Thyroid gland (tissue), 4 donors: ENCODE data around the gene SLC25A18. TPM values are rescaled to one million over a fixed set of nuclear protein-coding genes. Genes with fewer than 3 reads are reported as not detected.
"Not testable (repeated sequence)": the region's sequence is repeated elsewhere in the genome, so short reads cannot be mapped to it uniquely, and the experiment has no call there.

ENCODE experiments used
- DNase-seq, 2 donors: peaks; one replicate each; pipeline ENCODE4 v3.0.0-alpha.2; 2019
- H3K27ac ChIP-seq, 3 donors: fragments of 200-600 bp; sonication (generic); 1 replicate in 2 of 3; 2 replicates in 1 of 3; pipeline ENCODE4 v1.5.1; 2016 to 2019; ENCODE audit warnings: mild to moderate bottlenecking in 1 of 3, moderate library complexity in 1 of 3
- H3K27me3 ChIP-seq: fragments of 200-600 bp; sonication (generic); one replicate; pipeline ENCODE4 v1.5.1; 2019
- H3K36me3 ChIP-seq, 2 donors: fragments of 200-600 bp; sonication (generic); one replicate each; pipeline ENCODE4 v1.5.1; 2016 to 2019
- H3K4me1 ChIP-seq, 2 donors: fragments of 200-600 bp; sonication (generic); one replicate each; pipeline ENCODE4 v1.5.1; 2017 to 2019
- H3K4me3 ChIP-seq, 3 donors: fragments of 200-600 bp; sonication (generic); replicated peaks in 1 of 3; 1 replicate in 2 of 3; 2 replicates in 1 of 3; pipeline ENCODE4 v1.5.1; 2016; ENCODE audit warnings: mild to moderate bottlenecking in 1 of 3
- H3K9me3 ChIP-seq: fragments of 200-600 bp; sonication (generic); one replicate; pipeline ENCODE4 v1.5.1; 2017
- POLR2A ChIP-seq, 2 donors: fragments of 450-650 bp; IDR thresholded peaks; one replicate each; pipeline ENCODE4 v1.6.1; 2017; ENCODE audit warnings: antibody characterized with exemption in 2 of 2, mild to moderate bottlenecking in 2 of 2, moderate library complexity in 1 of 2
- WGBS, 2 donors: methylation state at CpG; one replicate each; pipeline ENCODE4 v1.1.5; 2017; 5-methylcytosine and 5-hydroxymethylcytosine counted together
- intact Hi-C: fragments of 100-400 bp; cut with DNase I; formaldehyde crosslinking; loops from one replicate; pipeline ENCODE4 v1.15.1; 2023
- total RNA-seq, 4 donors: library from RNA; depleted of rRNA; stranded (reverse); fragments of >200 nt; gene quantifications; one replicate each; pipeline ENCODE4 v1.2.3, GENCODE V29; 2016
- TF ChIP-seq, protein P1 (sequence below), 6 experiments: fragments of 200-600 bp in 3 of 6; fragments of 450-650 bp in 3 of 6; sonication (generic) in 3 of 6; IDR thresholded peaks; one replicate each; pipeline ENCODE4 v1.5.1; 2016 to 2019; ENCODE audit warnings: antibody characterized with exemption in 6 of 6, mild to moderate bottlenecking in 2 of 6, inconsistent platforms in 1 of 6, moderate library complexity in 1 of 6

The SLC25A18 gene
- total RNA-seq, 4 donors from 2014 or later: 0.29 to 1.7 (median 0.84) TPM

GRCh38 chr22:17631076-17631565 is 67.8 kb downstream of the SLC25A18 start:
- Histone ChIP-seq H3K9me3 (no peaks in the 10 kb centered on the region), H3K27ac (no peak overlapping the region), H3K4me3 (no peak overlapping the region), H3K36me3 (no peaks in the 10 kb centered on the region), H3K27me3 (no peaks in the 10 kb centered on the region), H3K4me1 (peaks cover 17 to 26% of the 10 kb centered on the region in 2 donors)
- WGBS, 2 donors: 97% methylated on average over 9 of the region's 9 CpGs
- intact Hi-C loops: no loop called here
- no peak for DNase-seq
- TF ChIP-seq, protein P1, sequence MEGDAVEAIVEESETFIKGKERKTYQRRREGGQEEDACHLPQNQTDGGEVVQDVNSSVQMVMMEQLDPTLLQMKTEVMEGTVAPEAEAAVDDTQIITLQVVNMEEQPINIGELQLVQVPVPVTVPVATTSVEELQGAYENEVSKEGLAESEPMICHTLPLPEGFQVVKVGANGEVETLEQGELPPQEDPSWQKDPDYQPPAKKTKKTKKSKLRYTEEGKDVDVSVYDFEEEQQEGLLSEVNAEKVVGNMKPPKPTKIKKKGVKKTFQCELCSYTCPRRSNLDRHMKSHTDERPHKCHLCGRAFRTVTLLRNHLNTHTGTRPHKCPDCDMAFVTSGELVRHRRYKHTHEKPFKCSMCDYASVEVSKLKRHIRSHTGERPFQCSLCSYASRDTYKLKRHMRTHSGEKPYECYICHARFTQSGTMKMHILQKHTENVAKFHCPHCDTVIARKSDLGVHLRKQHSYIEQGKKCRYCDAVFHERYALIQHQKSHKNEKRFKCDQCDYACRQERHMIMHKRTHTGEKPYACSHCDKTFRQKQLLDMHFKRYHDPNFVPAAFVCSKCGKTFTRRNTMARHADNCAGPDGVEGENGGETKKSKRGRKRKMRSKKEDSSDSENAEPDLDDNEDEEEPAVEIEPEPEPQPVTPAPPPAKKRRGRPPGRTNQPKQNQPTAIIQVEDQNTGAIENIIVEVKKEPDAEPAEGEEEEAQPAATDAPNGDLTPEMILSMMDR (IDR thresholded peaks at IDR 0.05): no peak
- TF ChIP-seq POLR2A (IDR thresholded peaks at IDR 0.05): no peak

DNA sequence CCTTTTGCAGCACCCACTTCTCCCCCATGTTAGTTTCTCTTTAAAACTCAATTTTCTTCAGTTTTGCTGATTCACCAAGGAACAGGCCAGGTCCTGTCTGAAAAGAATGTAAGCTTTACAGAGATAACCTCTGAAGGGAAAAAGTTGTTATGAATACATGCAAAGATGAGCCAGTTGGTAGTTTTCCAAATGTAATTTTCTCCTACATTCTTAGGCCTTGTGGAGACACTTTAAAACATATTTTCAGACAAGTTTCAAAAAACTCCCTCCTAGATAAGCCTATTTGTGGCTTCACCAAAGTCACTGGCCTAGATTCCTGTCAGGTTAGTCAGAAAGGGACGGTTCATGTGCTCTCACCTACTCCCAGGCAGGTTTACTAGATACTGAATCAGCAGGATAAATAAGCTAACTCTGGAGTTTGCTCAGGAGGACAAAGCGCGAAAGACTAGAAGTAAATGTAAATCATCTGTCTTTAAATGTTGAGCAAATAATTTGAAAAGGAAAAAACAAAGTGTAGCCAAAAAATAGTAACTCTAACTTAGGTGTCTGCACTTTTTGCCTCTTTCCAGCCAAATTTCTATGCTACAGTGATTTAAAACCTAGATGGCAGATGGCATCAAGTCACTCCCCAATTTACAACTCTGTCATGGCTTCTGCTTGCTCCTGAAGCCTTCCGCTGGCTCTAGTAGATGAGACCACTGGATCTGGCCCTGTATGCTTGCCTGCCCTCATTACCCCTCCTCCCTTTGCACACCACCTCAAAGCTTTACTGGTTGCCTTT is 70.1 kb downstream of the SLC25A18 start:
- no peaks in the 10 kb centered on the region for H3K36me3 ChIP-seq
- H3K4me3 ChIP-seq: no peak overlapping the region
- 75 to 80% methylated on average over 4 of the region's 4 CpGs for WGBS, 2 donors
- intact Hi-C loops: no loop called here
- H3K9me3 ChIP-seq: no peaks in the 10 kb centered on the region
- peak overlapping the region in 2 of 3 donors; percentile 63 to 71 for H3K27ac ChIP-seq
- DNase-seq: peak in 1 of 2 donors; percentile 19
- H3K4me1 ChIP-seq: peaks cover 10 to 21% of the 10 kb centered on the region in 2 donors
- no peak for TF ChIP-seq POLR2A (IDR thresholded peaks at IDR 0.05)
- TF ChIP-seq, protein P1 (IDR thresholded peaks at IDR 0.05): no peak
- no peaks in the 10 kb centered on the region for H3K27me3 ChIP-seq

- Histone ChIP-seq H3K27ac (peak overlapping the region in 2 of 3 donors; percentile 63 to 71), H3K4me3 (no peak overlapping the region), H3K4me1 (peaks cover 10 to 21% of the 10 kb centered on the region in 2 donors), H3K36me3 (no peaks in the 10 kb centered on the region), H3K9me3 (no peaks in the 10 kb centered on the region), H3K27me3 (no peaks in the 10 kb centered on the region)
- no peak for DNase-seq
- TF ChIP-seq, protein P1 (IDR thresholded peaks at IDR 0.05): no peak
- TF ChIP-seq POLR2A (IDR thresholded peaks at IDR 0.05): no peak
- intact Hi-C loops: no loop called here
- 62 to 73% methylated on average over 3 of the region's 3 CpGs for WGBS, 2 donors
These were observed 70.7 kb downstream of the SLC25A18 start for GRCh38 chr22:17633998-17634323.

- no peak for DNase-seq
- intact Hi-C loops: no loop called here
- WGBS, 2 donors: 91 to 95% methylated on average over 3 of the region's 3 CpGs
- Histone ChIP-seq H3K27ac (peak overlapping the region in 1 of 3 donors; percentile 63), H3K9me3 (no peaks in the 10 kb centered on the region), H3K4me1 (peaks cover 8 to 24% of the 10 kb centered on the region in 2 donors), H3K36me3 (no peaks in the 10 kb centered on the region), H3K4me3 (no peak overlapping the region), H3K27me3 (no peaks in the 10 kb centered on the region)
- TF ChIP-seq, protein P1 (IDR thresholded peaks at IDR 0.05): no peak
- no peak for TF ChIP-seq POLR2A (IDR thresholded peaks at IDR 0.05)
These were observed 71.4 kb downstream of the SLC25A18 start for GRCh38 chr22:17634696-17635095.

GRCh38 chr22:17636850-17637249 is 73.6 kb downstream of the SLC25A18 start:
- H3K36me3 ChIP-seq, H3K27me3 ChIP-seq, H3K27ac ChIP-seq, H3K9me3 ChIP-seq, DNase-seq, intact Hi-C loops, H3K4me3 ChIP-seq: not testable (repeated sequence)
- 87 to 96% methylated on average over 10 of the region's 10 CpGs for WGBS, 2 donors
- H3K4me1 ChIP-seq: peaks cover 12 to 31% of the 10 kb centered on the region in 2 donors
